ENCODE measurements around the gene LFNG. TPM values are rescaled to one million over a fixed set of nuclear protein-coding genes. Genes with fewer than 3 reads are reported as not detected.
A peak's percentile ranks its signal among the peaks of the same experiment; 100 is the strongest.

Gene LFNG
- total and polyA plus RNA-seq, 2 of the 13 experiments (the other 11 are each of a cell fraction or from before 2014, with no cell fraction given): 0.44 to 1.5 TPM

DNA sequence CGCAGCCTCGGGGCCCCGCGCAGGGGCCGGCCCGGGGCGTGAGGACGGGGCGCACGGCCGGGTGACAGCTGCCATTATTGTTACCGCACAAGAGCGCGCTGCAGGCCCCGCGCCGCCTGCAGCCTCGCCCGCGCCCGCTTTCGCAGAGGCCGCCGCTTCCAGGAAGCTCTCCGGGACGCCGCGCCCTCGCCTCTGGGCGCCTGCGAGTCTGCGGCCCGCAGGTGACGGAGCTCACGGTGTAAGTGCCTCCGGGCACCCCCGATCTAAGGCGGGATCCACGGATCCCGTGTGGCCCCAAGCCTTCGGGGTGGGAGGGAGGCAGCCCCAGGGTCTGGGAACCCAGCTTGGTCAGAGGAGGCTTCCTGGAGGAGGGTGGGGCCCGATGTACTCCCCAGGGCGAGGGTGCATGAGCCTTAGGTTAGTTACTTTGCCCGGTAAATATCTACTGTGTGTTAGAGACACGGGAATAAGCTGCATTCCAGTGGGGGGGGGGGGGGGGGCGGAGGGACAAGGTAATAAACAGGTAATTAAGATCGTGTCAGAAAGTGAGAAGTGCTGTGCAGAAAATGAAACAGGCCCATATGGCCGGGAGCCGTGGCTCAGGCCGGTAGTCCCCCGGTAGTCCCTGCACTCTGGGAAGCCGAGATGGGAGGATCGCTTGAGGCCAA lies 39.8 kb downstream of the LFNG start:
- no peak for FAIRE-seq
- no peak for TF ChIP-seq NRL (CRISPR knock-in tag; IDR thresholded peaks at IDR 0.05; ENCODE audit: borderline replicate concordance)
- TF ChIP-seq, protein P1, sequence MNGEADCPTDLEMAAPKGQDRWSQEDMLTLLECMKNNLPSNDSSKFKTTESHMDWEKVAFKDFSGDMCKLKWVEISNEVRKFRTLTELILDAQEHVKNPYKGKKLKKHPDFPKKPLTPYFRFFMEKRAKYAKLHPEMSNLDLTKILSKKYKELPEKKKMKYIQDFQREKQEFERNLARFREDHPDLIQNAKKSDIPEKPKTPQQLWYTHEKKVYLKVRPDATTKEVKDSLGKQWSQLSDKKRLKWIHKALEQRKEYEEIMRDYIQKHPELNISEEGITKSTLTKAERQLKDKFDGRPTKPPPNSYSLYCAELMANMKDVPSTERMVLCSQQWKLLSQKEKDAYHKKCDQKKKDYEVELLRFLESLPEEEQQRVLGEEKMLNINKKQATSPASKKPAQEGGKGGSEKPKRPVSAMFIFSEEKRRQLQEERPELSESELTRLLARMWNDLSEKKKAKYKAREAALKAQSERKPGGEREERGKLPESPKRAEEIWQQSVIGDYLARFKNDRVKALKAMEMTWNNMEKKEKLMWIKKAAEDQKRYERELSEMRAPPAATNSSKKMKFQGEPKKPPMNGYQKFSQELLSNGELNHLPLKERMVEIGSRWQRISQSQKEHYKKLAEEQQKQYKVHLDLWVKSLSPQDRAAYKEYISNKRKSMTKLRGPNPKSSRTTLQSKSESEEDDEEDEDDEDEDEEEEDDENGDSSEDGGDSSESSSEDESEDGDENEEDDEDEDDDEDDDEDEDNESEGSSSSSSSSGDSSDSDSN (CRISPR knock-in tag; IDR thresholded peaks at IDR 0.05): peak; percentile 54; the same call in 1 of the 2 replicates
- TF ChIP-seq ISX (CRISPR knock-in tag; conservative IDR thresholded peaks at IDR 0.05): no peak
- TF ChIP-seq ZNF709 (CRISPR knock-in tag; IDR thresholded peaks at IDR 0.05): peak; percentile 29; the same call in 1 of the 2 replicates
- 0 out of 2 replicates have a peak, but pooled peaks have one; percentile 57 for TF ChIP-seq IRX3 (CRISPR knock-in tag; IDR thresholded peaks at IDR 0.05; ENCODE audit: borderline replicate concordance, low read depth)
- TF ChIP-seq, protein P2, sequence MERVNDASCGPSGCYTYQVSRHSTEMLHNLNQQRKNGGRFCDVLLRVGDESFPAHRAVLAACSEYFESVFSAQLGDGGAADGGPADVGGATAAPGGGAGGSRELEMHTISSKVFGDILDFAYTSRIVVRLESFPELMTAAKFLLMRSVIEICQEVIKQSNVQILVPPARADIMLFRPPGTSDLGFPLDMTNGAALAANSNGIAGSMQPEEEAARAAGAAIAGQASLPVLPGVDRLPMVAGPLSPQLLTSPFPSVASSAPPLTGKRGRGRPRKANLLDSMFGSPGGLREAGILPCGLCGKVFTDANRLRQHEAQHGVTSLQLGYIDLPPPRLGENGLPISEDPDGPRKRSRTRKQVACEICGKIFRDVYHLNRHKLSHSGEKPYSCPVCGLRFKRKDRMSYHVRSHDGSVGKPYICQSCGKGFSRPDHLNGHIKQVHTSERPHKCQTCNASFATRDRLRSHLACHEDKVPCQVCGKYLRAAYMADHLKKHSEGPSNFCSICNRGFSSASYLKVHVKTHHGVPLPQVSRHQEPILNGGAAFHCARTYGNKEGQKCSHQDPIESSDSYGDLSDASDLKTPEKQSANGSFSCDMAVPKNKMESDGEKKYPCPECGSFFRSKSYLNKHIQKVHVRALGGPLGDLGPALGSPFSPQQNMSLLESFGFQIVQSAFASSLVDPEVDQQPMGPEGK (CRISPR knock-in tag; IDR thresholded peaks at IDR 0.05): peak; percentile 31; the same call in 1 of the 2 replicates
- no peak for TF ChIP-seq XRCC5 (optimal IDR thresholded peaks at IDR 0.05; ENCODE audit: low read length)
- TF ChIP-seq ZFX (CRISPR knock-in tag; IDR thresholded peaks at IDR 0.05; ENCODE audit: low read depth): peak; percentile 44
- TF ChIP-seq HCFC1 (IDR thresholded peaks at IDR 0.05; ENCODE audit: low read depth, low read length): no peak
- TF ChIP-seq ELK4 (CRISPR knock-in tag; IDR thresholded peaks at IDR 0.05; ENCODE audit: borderline replicate concordance): no peak
- TF ChIP-seq ZNF557 (CRISPR knock-in tag; IDR thresholded peaks at IDR 0.05): no peak
- TF ChIP-seq PBX2 (CRISPR knock-in tag; IDR thresholded peaks at IDR 0.05): no peak
- TF ChIP-seq MYC (CRISPR knock-in tag; IDR thresholded peaks at IDR 0.05; ENCODE audit: borderline replicate concordance): peak; percentile 6; the same call in 1 of the 2 replicates
- TF ChIP-seq, protein P3, sequence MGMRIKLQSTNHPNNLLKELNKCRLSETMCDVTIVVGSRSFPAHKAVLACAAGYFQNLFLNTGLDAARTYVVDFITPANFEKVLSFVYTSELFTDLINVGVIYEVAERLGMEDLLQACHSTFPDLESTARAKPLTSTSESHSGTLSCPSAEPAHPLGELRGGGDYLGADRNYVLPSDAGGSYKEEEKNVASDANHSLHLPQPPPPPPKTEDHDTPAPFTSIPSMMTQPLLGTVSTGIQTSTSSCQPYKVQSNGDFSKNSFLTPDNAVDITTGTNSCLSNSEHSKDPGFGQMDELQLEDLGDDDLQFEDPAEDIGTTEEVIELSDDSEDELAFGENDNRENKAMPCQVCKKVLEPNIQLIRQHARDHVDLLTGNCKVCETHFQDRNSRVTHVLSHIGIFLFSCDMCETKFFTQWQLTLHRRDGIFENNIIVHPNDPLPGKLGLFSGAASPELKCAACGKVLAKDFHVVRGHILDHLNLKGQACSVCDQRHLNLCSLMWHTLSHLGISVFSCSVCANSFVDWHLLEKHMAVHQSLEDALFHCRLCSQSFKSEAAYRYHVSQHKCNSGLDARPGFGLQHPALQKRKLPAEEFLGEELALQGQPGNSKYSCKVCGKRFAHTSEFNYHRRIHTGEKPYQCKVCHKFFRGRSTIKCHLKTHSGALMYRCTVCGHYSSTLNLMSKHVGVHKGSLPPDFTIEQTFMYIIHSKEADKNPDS (CRISPR knock-in tag; IDR thresholded peaks at IDR 0.05): no peak
- TF ChIP-seq ZNF556 (CRISPR knock-in tag; IDR thresholded peaks at IDR 0.05; ENCODE audit: borderline replicate concordance): no peak

More for the DNA sequence above, 39.8 kb downstream of the LFNG start:
- ATAC-seq (peak; percentile 1), DNase-seq (ENCODE audit: low spot score) (no peak)
- Histone ChIP-seq H3K27me3 (ENCODE audit: control insufficient read depth in 1 of 2, insufficient read depth in 2 of 2, low read length in 2 of 2) (no peaks in the 10 kb centered on the region), H3K79me2 (ENCODE audit: insufficient read depth, low read length) (peaks cover 7% of the 10 kb centered on the region), H4K20me1 (ENCODE audit: insufficient read depth, low read length) (no peaks in the 10 kb centered on the region), H3K36me3 (replicated peaks in 1 of 2; ENCODE audit: control insufficient read depth in 1 of 2, insufficient read depth in 2 of 2, low read length in 2 of 2) (no peaks in the 10 kb centered on the region), H3K4me3 (replicated peaks in 1 of 3; ENCODE audit: insufficient read depth in 1 of 3, low read depth in 2 of 3, low read length in 3 of 3) (peak overlapping the region; percentile 74 to 93 (median 84)), H3K27ac (ENCODE audit: extremely low read length, insufficient read depth, low read length) (peak overlapping the region; percentile 54), H3K4me2 (ENCODE audit: low read depth, low read length) (peak overlapping the region; percentile 98), H2AFZ (ENCODE audit: low read length) (no peak overlapping the region), H3K9me3 (ENCODE audit: low read length) (no peaks in the 10 kb centered on the region), H3K4me1 (ENCODE audit: insufficient read depth, low read length) (peaks cover 31% of the 10 kb centered on the region), H3K9ac (ENCODE audit: insufficient read depth, low read depth, low read length) (peak overlapping the region; percentile 72)
- intact Hi-C loops (cut with micrococcal nuclease; ENCODE audit: unreplicated experiment) (loop anchor here (5.0 kb wide), 1 partner anchor 63 kb away; no protein-coding TSS in a partner anchor), in situ Hi-C loops (cut with HindIII; ENCODE audit: extremely low pct_ligation_motif_present, low pct_unique_long_range_greater_than_20kb) (no loop called here)
- ChIA-PET POLR2A (interaction anchor here (0.6 to 0.8 kb wide), 2 partner anchors 71 to 75 kb away, joined by 4 read pairs; no protein-coding TSS in a partner anchor), CTCF (ENCODE audit: low intra/inter-chr PET ratio, low total read pairs) (no interaction called here)
- BruUV-seq (replicated peaks): no TSS peak
- WGBS (ENCODE audit: low lambda C conversion rate): 3% methylated on average over 11 of the region's 53 CpGs

All from HepG2 (cell line).